GM18511 (cell line): ENCODE results near the gene PLBD2.

Source experiments
- ATAC-seq: cut with Tn5 transposase; IDR thresholded peaks from one replicate; pipeline ENCODE4 v1.9.1; 2021; ENCODE audit warnings: mild to moderate bottlenecking, moderate library complexity; ENCODE audit not compliant: unreplicated experiment

PLBD2 gene

DNA sequence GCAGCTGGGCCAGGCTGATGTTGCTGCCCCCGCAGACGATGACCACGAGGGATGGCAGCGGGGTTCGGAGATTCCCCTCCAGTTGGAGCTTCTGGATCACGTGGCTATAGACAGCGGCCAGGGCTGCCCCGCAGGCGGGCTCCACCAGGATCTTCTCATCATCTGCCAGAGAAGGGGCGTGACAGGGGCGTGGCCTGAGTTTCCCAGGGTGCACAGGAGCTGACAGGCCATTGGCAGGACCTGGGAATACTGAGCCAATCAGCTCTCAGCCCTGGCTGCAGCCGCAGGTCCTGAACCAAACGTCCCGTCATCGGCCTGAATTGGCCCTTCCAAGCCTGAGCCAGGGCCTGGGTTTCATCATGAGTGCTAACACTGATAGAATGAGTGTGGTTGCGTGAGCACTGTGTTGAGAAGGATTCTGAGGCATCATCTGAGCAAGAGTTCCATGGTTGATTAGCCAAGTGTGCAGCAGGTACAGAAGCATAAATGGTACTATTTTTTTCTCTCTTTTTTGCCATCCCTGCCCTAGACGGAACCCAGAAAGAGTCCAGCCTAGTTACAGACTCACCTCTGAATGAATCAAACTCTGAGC is 34.7 kb downstream of the PLBD2 start:
- ATAC-seq, result no peak

DNA sequence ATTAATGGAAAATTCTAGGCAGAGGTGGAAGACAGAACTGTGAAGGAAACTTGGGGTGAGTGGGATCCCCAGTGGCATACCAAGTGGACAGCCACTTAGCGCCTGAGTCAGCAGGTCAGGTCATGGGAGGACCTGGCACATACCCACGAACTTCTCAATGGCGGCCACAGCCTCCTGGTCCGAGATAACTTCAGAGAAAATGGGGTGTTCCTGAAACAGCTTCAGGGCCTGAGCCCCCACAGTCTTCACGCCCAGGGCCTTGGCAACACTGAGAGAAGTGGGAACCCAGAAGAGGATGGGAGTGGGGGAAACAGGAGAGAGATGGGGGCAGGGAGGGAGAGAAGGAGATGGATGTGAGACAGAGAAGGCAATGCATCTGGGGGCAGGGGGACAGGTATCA is 35.4 kb downstream of the PLBD2 start:
- no peak for ATAC-seq

DNA sequence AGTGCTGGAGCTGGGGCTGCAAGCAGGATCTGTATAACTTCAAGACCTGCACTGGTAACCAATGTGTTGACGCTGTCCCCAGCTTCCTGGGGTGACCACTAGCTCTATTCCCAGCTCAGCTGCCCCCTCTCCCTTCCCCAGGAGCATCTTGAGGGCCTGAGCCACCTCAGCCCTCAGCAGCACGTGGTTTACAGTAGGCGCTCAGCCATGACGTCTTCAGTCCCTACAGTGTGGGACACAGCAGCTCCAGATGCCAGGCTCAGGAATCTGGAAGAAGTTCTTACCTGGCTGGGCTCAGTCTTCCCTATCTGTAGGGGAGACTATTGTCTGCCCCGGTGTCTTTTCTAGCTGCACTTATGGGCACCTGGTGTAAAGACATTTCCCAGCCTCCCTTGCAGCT is 36.7 kb downstream of the PLBD2 start:
- ATAC-seq, result no peak

GRCh38 chr12:113396200-113396599 is 37.8 kb downstream of the PLBD2 start:
- no peak for ATAC-seq

DNA sequence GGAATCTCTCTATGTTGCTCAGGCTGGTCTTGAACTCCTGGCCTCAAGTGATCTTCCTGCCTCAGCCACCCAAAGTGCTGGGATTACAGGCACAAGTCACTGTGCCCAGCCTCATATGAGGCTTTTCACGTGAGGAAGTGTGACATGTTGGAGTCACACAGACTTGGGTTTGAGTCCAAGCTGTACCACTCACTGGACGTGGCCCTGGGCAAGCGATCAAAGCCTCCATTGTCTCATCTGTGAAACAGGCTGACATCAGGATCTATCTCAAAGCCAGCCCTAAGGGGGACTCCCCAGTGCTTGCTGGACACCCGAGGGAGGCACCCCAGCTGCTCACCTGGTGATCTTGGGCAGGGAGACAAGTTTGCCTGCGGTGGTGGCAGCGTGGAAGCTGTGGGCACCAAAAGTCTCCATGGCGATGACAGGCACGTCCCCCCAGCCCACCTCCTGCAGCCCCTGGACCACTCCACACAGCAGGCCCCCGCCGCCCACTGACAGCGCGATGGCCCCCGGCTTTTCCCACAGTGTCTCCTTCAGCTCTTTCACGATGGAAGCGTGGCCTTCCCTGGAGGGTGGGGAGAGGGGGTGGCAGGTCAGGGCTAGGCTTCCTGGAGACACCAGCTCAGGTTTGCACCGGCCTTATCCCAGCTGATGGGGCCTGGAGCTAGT is 38.6 kb downstream of the PLBD2 start:
- ATAC-seq, result no peak

GRCh38 chr12:113397497-113398197 is 39.3 kb downstream of the PLBD2 start:
- ATAC-seq, result no peak

DNA sequence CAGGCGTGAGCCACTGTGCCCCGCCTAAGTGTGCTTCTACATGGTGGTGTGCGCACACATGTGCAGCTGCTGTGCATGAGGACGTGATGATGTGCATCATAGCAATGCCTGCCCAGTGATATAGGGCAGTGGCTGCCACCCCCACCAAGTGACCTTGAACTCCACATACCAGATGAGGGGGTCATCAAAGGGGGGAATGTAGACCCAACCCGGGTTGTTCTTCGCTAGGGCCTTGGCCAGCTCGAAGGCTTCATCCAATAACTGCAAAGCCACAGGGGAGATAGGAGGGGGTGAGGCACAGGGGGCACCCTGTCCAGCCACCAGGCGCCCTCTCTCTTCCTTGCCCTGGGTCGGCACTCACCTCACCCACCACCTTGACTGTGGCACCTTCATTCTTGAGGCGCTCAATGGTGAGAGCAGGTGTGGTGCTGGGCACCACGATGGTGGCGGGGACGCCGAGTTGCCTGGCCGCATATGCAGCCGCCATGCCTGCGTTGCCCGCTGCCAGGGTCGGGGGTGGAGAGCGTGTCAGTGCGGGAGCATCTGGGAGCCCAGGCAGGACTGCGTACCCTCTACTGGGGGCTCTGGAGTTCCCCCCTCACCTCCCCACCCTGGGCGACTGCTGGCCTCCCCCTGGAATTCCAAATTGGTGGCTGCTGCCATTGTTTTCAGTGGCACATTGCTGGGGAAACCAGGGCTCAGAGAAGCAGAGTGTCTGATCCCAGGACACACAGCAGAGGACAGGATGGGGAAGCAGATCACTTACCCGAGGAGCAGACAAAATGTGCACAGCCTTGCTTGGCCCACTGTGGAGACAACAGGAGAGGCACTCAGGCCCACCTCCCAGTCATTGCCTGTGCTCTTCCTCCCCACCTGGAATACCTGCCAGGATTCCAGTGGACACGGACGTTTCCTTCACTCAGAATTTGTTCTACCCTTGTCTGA is 40.2 kb downstream of the PLBD2 start:
- ATAC-seq, result no peak

DNA sequence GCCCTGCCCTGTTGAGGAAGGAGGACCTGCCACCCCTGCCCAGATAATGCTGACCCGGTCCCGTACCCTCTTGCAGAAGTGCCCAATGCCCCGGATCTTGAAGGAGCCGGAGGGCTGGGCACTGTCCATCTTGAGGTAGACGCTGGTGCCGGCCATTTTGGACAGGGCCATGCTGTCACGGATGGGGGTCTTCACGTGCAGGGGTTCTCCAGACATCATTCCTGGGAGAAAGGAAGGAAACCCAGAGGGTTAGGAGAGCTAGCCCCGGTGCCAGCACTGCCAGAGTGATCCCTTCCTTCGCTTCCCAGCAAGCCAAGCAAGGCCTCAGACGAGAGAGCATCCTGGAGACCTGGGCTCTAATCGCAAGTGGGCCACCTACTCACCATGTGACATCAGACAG is 41.1 kb downstream of the PLBD2 start:
- no peak for ATAC-seq

GRCh38 chr12:113400362-113400761 is 42.0 kb downstream of the PLBD2 start:
- no peak for ATAC-seq

GRCh38 chr12:113401066-113402000 is 42.9 kb downstream of the PLBD2 start:
- ATAC-seq, result no peak

- no peak for ATAC-seq
Measured at GRCh38 chr12:113402586-113403260, 44.3 kb downstream of the PLBD2 start.

GRCh38 chr12:113403435-113404415 is 45.3 kb downstream of the PLBD2 start, which contains the start of gene SDS:
Gene SDS, minus strand, starts transcription at chr12:113403887. Its CDS starts 4,179 bp downstream, at chr12:113399708.
- ATAC-seq, result no peak

DNA sequence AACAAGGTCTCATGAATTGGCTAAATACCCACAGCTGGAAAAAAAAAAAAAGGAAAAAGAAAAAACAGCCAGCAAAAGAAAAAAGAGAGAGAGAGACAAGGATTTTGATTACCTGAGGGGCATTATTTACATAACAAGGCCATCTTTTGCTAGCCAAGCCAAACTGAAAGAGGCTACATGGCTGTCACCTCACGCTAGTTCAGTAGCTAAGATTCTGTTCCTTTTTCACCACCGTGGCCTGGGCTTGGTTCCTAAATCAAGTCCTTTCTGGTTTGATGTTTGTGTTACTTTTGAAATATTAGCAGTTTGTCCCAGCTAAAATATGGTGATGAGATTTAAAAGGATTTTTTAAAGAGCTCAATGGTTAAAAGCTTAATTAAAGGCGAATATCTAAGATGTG is 47.3 kb downstream of the PLBD2 start:
- ATAC-seq, result no peak

- no peak for ATAC-seq
Measured at GRCh38 chr12:113407931-113408600, 49.7 kb downstream of the PLBD2 start.

DNA sequence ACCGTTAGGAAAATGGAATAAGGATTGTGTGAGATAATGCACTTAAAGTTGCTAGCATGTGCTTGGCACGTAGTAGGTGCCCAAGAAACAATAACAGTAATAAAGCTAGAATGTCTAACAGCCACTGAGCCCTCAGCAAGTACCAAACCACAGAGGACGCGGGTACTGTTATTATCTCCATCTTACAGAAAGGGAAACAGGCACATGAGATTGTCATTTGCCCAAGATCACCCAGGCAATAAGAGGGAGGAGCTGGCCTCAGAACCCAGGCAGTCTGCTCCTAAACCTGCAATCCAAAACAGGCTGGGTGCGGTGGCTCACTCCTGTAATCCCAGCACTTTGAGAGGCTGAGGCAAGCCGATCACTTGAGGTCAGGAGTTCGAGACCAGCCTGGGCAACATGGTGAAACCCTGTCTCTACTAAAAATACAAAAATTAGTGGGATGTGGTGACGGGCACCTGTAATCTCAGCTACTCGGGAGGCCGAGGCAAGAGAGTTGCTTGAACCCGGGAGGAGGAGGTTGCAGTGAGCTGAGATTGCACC is 50.4 kb downstream of the PLBD2 start:
- no peak for ATAC-seq

DNA sequence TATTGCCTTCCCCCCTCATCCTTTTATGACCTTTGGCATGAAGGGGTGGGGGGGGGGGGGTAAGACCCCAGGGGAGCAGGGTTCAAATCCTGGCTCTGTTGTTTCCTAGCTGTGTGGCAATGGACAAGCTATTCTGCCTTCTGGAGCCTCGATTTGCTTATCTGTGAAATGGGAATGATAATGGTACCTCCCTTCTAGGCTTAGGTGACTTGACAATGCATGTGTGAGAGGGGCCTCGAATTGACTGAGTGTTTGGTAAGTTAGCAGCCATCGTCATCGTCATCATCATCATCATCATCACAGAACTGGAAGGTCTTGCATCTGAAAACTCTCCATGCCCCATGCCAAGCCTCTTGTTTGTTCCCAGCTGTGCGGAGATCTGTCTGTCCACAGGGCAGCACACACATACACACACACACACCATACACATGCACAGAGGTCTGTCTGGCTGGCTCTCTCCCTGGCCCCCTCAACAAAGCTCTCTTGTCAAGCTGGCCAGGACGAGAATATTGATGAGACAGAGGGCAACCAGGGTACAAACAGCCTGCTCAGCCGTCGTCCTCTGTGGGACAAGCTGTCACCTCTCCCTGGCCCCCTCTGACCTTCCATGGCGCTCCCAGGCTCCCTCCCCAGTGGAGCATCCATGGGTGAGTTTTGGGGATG is 51.2 kb downstream of the PLBD2 start:
- ATAC-seq, result no peak

DNA sequence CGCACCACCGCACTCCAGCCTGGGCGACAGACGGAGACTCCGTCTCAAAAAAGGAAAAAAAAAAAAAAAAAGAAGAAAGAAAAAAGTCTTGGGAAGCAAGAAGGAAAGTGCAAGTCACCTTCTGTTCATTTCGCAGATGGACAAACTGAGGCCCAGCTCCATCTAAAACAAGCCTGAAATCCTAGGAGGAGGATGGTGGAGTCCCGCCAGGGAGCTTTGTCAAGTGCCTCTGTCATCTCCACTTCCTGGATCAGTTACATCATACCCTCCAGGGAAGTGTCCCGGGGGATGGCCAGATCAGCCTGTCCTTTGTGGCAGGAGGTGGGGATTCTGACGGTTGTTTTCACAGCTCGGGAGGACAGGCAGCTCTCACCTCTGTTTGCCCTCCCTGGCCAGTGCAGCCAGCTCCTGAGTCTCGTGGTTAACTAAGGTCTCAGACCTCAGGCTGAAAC is 55.1 kb downstream of the PLBD2 start:
- ATAC-seq, result no peak
